KG1 (cell line): ENCODE measurements around the gene DPP6.
"Not testable (repeated sequence)": the region's sequence is repeated elsewhere in the genome, so short reads cannot be mapped to it uniquely, and the experiment has no call there.

Source experiments
- DNase-seq: peaks from one replicate; lab custom pipeline; 2025; lab: John Stamatoyannopoulos, UW

The DPP6 gene

GRCh38 chr7:154148791-154149516 is 96.8 kb downstream of the DPP6 start:
- not testable (repeated sequence) for DNase-seq

DNA sequence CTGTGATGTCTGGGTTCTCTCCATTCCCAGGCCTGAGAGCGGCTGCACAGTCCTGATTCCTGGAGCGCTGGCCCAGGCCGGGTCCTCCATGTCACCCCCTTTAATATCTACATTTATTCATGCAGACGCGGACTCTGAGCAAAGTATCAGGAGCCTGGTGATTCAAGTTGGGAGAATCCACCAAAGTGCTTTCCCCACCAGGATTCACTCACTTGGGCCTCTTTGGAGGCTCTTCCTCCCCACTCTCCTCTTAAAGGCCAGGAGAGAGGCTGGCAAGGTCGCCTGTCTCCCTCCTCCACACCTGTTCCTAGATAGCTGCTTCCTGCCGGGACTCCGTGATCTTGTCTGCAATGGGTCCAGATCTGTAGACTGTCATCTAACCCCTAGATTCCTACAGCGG is 98.5 kb downstream of the DPP6 start:
- DNase-seq, result not testable (repeated sequence)

GRCh38 chr7:154151306-154151705 is 99.1 kb downstream of the DPP6 start:
- not testable (repeated sequence) for DNase-seq

DNA sequence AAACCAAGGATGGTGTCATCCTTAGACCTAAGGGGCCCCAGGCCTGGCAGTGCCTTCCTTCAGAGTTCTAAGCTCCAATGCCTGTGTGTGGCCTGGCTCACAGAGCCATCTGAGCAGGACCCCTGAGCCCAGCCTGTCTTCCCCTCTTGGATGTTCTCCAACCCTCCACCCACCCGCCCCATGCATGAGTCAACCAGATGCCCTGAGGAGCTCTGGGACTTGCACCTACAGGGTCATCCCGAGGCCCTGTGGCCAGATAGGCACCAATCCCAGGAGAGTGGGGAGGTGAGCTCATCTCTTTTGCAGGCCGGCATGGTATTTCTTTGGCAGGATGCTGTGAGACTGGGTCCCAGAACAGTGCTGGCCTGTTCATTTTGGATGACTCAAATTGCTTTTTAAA is 103.7 kb downstream of the DPP6 start:
- DNase-seq, result not testable (repeated sequence)

GRCh38 chr7:154162921-154163320 is 110.7 kb downstream of the DPP6 start:
- DNase-seq, result not testable (repeated sequence)

DNA sequence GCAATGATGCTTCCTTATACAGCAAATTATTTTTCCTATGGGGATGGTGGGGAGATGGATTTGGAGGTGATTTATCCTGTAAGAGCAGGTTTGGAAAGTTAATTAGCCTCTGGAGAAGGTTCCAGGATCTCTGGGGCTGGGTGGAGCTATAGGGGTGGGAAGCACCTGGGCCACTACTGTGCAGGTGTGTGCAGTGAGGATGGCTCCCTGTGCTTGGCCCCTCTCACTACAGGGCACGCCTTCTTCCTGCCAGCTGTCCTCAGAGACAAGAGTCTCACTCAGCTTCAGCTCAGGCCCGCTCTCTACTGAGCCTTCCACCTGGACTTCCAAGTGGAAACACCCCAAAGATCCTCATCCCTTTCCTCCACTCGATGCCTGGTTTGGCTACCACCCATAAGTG is 111.4 kb downstream of the DPP6 start:
- not testable (repeated sequence) for DNase-seq

- no peak for DNase-seq
Measured at GRCh38 chr7:154167051-154167450, 114.9 kb downstream of the DPP6 start.

DNA sequence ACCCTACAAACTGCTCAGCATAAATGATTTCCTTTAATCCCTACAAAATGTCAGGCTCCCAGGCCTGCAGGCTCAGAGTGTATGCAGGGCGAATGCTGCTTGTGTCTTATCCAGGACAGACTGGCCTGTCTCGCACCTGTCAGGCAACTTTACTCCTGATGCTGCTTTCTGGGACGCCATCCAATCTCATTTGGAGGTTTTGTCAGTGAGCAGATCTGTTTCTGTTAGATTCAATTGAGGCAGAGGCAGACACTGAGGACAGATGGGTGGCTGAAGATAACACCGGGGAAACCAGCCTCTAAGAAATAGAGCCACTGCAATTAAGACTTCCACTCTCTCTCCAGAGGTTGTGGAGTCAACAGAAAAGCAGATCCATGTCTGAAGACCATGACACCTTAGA is 115.6 kb downstream of the DPP6 start:
- no peak for DNase-seq

- no peak for DNase-seq
Measured at GRCh38 chr7:154171422-154171821, 119.2 kb downstream of the DPP6 start.

DNA sequence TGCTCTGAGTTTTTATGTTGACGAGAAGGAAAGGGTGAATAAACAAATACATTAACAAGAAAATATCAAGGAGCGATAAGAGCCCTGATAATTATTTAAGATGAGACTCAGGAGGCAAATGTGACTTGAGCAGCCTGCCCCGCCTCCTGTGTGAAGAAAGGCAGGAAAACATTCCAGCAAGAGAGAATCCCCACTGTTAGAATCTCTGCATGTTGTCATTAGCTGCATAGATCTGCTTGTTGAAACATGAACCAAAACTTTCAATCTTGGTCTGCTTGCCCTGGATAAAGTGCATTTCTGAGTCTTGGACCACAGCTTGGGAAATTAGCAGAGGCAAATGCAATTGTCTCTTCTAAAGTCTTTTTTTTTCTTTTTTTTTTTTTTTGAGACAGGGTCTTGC is 120.0 kb downstream of the DPP6 start:
- DNase-seq, result no peak

- no peak for DNase-seq
Measured at GRCh38 chr7:154177584-154177983, 125.4 kb downstream of the DPP6 start.

DNA sequence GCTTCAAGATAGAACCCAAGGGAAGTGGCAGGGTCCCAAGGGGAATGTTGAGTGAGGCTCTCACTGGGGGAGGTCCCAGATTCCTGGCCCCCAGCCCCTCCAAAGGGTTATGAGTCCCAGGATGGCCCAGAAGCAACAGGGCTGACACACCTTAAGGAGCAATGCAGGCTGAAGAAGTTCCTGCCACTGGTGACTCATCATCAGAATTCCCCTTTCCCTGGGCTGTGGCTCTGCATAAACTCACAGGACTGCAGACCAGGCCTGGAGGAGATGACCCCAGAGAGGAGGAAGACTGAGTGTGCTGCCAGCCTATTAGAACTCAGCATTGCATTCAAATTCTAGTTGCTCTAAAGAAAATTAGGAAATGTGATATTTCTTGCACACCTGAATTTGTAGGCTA is 126.7 kb downstream of the DPP6 start:
- DNase-seq, result no peak

DNA sequence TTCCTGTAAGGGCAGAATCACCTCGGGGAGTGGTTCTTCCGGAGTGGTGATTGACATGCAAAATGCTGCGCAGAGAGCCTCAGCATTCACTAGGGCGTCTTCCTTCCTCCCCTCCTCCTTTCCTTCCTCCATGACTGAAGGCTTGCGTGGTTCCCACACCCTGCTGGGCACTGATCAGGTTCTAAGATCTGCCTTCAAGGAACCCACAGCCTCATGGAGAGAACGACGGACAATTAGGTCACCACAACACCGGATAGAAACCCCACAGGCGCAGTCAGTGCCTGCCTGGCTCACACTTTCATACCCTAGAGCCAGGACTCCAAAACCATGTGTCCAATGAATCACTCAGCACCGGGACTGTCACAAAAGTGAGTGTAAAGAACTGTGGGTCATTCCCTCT is 131.3 kb downstream of the DPP6 start:
- no peak for DNase-seq

DNA sequence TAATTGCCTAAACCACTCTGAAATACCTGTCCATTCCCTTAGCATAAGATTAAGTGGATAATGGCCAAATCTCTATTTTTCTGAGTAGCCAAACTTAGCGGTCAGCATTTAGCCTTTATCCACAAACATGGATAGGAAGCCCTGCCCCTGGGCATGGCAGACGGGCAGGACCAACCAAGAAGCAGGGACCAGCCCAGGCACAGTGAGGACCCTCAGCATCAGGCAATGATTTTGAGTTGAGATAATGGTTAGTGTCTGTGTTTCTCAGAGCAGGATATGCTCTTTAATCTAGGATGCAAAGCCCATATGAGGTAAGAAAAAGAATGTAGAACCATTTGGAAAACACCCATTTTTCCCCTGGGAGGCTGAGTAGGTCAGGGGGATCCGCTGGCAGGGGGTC is 131.7 kb downstream of the DPP6 start:
- DNase-seq, result no peak

GRCh38 chr7:154186811-154187210 is 134.6 kb downstream of the DPP6 start:
- DNase-seq, result no peak

GRCh38 chr7:154188330-154188729 is 136.1 kb downstream of the DPP6 start:
- DNase-seq, result no peak

GRCh38 chr7:154195266-154195665 is 143.1 kb downstream of the DPP6 start:
- no peak for DNase-seq

DNA sequence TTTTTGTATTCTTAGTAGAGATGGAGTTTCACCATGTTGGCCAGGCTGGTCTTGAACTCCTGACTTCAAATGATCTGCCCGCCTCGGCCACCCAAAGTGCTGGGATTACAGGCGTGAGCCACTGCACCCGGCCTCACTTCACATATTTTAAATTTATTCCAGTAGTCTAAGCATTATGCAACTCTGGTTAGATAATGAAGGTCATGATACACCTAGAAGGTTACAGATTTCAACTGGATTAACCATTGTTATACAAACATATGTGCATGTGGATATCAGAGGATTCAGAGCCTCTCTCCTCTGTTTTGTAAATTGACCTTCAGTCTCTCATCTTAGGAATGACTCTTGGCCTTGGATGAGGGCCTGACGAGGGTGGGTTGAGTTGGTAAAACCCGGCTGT is 146.3 kb downstream of the DPP6 start:
- no peak for DNase-seq

DNA sequence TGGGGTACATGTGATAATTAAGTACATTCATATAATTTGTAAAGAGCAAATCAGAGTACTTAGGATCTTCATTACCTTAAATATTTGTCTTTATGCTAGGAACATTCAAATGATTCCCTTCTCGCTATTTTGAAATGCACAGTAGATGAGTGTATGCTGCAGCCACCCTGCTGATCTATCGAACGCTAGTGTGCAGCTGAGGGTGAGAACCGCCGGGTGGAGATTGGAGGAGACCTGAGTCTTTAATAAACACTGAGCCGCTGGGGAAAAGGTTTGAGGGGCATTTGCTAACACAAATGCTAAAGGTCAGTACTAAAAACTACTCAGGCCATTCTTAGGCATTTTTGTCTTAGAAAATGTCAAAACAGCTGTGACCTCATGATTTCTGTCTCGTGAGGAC is 148.0 kb downstream of the DPP6 start:
- DNase-seq, result no peak

DNA sequence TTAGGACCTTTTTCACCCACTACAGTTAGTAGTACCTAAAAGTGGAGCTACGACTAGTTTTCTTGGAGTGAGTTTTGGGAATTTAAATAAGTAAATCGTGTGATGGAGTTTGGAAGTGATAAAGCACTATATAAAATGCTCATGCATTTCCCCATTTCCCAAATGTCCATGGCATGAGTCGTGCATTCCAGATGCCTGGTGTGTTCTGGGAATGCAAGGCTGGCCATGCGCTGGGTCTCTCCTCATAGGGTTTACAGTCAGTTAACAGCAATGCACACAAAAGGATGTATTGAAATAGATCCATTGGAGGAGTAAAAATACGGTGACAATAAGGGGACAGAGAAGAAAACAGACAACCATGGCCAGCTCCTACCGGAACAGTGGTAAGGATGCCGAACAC is 149.8 kb downstream of the DPP6 start:
- no peak for DNase-seq

DNA sequence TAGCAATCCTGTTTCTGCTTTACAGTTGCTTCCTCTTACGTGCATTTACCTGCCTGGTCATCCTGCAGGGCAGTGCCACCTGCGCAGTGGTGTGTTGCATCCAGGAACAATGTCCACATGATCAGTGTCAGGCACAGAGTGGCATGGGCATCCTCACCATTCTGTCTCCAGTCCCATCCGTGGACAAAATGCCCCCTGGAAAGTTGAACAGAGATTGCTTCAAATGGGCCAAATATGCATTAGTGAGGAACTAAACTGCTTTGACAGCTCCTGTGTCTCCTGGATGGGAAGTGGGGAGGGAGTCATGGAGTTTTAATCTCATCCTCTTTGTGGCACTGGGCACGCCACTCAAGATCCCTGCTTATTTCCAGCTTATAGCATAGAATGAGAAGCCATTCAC is 151.8 kb downstream of the DPP6 start:
- no peak for DNase-seq

DNA sequence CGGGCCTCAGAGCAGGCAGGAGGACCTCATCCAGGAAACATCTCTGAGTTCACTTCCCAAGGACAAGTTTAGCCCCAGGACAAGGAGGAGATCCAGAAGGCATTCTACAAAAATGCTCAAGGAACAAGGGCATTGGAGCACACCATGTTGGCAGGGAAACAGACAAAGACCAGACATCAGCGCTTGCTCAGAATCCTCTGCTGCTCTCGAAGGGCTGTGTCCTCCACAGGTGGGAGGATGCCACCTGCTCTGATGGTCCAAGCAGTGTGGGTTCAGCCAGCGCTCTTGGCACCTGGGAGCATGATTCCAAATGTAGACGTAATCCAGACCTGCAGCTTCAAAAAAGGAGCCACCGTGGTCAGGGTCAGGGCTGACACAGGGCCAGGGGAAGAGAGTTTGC is 160.7 kb downstream of the DPP6 start:
- DNase-seq, result no peak

DNA sequence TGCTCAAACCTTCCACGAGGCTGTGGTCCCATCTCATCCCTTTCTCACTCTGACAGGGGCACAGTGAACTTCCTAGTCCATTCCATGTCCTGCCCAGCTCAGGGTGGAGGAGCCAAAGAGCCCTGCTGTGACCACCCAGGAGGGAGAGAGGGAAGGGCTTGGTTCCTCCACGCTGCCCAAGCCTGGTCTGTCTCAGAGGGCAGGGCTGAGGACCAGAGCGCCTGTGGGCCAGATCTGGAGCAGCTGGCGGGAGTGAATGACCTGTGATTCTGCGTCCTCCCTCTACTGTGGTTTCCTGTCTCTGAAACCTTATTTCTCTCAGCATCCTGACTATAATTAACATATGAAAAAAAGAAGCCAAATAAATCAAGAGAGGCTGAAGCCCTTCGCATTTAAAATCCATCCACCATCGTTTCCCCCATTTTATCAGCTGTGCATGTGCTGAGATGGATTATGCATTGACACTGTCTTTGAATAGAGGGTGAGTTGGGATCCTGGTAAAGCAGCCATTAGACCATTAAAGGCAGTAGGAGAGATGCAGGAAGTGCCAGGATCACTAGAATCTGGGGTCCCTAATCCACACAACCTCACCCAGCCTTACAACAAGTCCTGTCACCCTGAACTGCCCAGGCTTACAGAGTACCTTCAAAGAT is 165.6 kb downstream of the DPP6 start:
- DNase-seq, result no peak

DNA sequence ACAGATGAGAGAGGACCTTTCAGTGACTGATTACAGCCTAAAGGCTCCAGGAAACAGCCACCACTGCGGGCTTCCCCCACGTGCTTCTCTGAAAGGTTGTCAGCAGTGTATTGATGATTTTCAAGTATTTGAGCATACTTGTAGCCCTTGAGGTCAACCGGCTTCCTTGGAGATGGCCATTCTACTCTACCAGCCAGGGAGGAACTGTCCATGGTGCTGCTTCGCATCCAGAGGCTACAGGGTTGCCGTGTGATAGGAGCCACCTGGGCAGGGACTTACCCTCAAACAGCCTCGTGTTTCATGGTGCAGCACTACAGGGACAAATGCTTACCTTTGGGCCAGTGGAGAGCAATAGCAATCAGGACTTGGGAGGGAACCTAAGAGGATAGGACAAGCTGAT is 179.5 kb downstream of the DPP6 start:
- DNase-seq, result no peak
